HEK293 (cell line): ENCODE measurements around the gene LYPD4.

Source experiments
- KLF9 ChIP-seq: fragments of 450-650 bp; formaldehyde crosslinking; IDR thresholded peaks from 2 replicates; pipeline ENCODE4 v1.5.1; 2016; ENCODE audit warnings: missing biosample characterization, missing genetic modification characterization, low read depth
- OVOL3 ChIP-seq: fragments of 450-650 bp; formaldehyde crosslinking; IDR thresholded peaks from 2 replicates; pipeline ENCODE4 v1.5.1; 2016; ENCODE audit warnings: missing biosample characterization, missing genetic modification characterization
- SP7 ChIP-seq: fragments of 450-650 bp; formaldehyde crosslinking; IDR thresholded peaks from 2 replicates; pipeline ENCODE4 v1.5.1; 2016; ENCODE audit warnings: missing biosample characterization, missing genetic modification characterization
- ZBTB1 ChIP-seq: fragments of 450-650 bp; formaldehyde crosslinking; IDR thresholded peaks from 2 replicates; pipeline ENCODE4 v1.5.1; 2016; ENCODE audit warnings: missing biosample characterization, missing genetic modification characterization
- ZBTB49 ChIP-seq: fragments of 450-650 bp; formaldehyde crosslinking; IDR thresholded peaks from 2 replicates; pipeline ENCODE4 v1.5.1; 2016; ENCODE audit warnings: missing biosample characterization, missing genetic modification characterization, low read depth
- ZFHX2 ChIP-seq: fragments of 450-650 bp; formaldehyde crosslinking; conservative IDR thresholded peaks from 2 replicates; pipeline ENCODE4 v1.5.1; 2016; ENCODE audit warnings: missing biosample characterization, missing genetic modification characterization
- ZNF146 ChIP-seq: fragments of 450-650 bp; formaldehyde crosslinking; IDR thresholded peaks from 2 replicates; pipeline ENCODE4 v1.5.1; 2016; ENCODE audit warnings: missing biosample characterization, missing genetic modification characterization
- ZNF214 ChIP-seq: fragments of 450-650 bp; formaldehyde crosslinking; IDR thresholded peaks from 2 replicates; pipeline ENCODE4 v1.5.1; 2017; ENCODE audit warnings: missing biosample characterization, mild to moderate bottlenecking, missing genetic modification characterization, borderline replicate concordance
- ZNF335 ChIP-seq: fragments of 450-650 bp; formaldehyde crosslinking; conservative IDR thresholded peaks from 2 replicates; pipeline ENCODE4 v1.5.1; 2016; ENCODE audit warnings: missing biosample characterization, missing genetic modification characterization
- ZNF366 ChIP-seq: fragments of 450-650 bp; formaldehyde crosslinking; conservative IDR thresholded peaks from 2 replicates; pipeline ENCODE4 v1.5.1; 2016; ENCODE audit warnings: missing biosample characterization, missing genetic modification characterization
- ZNF394 ChIP-seq: fragments of 450-650 bp; formaldehyde crosslinking; IDR thresholded peaks from 2 replicates; pipeline ENCODE4 v1.5.1; 2016; ENCODE audit warnings: missing biosample characterization, missing genetic modification characterization, mild to moderate bottlenecking, moderate library complexity, borderline replicate concordance
- ZNF423 ChIP-seq: fragments of 450-650 bp; formaldehyde crosslinking; IDR thresholded peaks from 2 replicates; pipeline ENCODE4 v1.5.1; 2016; ENCODE audit warnings: missing biosample characterization, missing genetic modification characterization
- ZNF521 ChIP-seq: fragments of 450-650 bp; formaldehyde crosslinking; IDR thresholded peaks from 2 replicates; pipeline ENCODE4 v1.5.1; 2017; ENCODE audit warnings: missing biosample characterization, mild to moderate bottlenecking, missing genetic modification characterization
- ZNF548 ChIP-seq: fragments of 450-650 bp; formaldehyde crosslinking; IDR thresholded peaks from 2 replicates; pipeline ENCODE4 v1.5.1; 2016; ENCODE audit warnings: missing biosample characterization, missing genetic modification characterization
- ZNF664 ChIP-seq: fragments of 450-650 bp; formaldehyde crosslinking; IDR thresholded peaks from 2 replicates; pipeline ENCODE4 v1.5.1; 2016; ENCODE audit warnings: missing biosample characterization, missing genetic modification characterization
- ZNF677 ChIP-seq: fragments of 450-650 bp; IDR thresholded peaks from 2 replicates; pipeline ENCODE4 v1.5.0; 2018; ENCODE audit warnings: missing biosample characterization, mild to moderate bottlenecking, missing genetic modification characterization, moderate library complexity
- ZNF792 ChIP-seq: fragments of 450-650 bp; formaldehyde crosslinking; IDR thresholded peaks from 2 replicates; pipeline ENCODE4 v1.5.1; 2016; ENCODE audit warnings: missing biosample characterization, missing genetic modification characterization
- ZSCAN4 ChIP-seq: fragments of 450-650 bp; formaldehyde crosslinking; IDR thresholded peaks from 2 replicates; pipeline ENCODE4 v1.5.1; 2017; ENCODE audit warnings: missing biosample characterization, missing genetic modification characterization
- TF ChIP-seq, protein P1 (sequence below): fragments of 450-650 bp; formaldehyde crosslinking; IDR thresholded peaks from 2 replicates; pipeline ENCODE4 v1.5.1; 2016; ENCODE audit warnings: missing biosample characterization, missing genetic modification characterization
- TF ChIP-seq, protein P2 (sequence below): fragments of 450-650 bp; formaldehyde crosslinking; IDR thresholded peaks from 2 replicates; pipeline ENCODE4 v1.5.1; 2016; ENCODE audit warnings: missing biosample characterization, missing genetic modification characterization
- TF ChIP-seq, protein P3 (sequence below): fragments of 450-650 bp; formaldehyde crosslinking; IDR thresholded peaks from 2 replicates; pipeline ENCODE4 v1.5.0; 2017; ENCODE audit warnings: missing biosample characterization, missing genetic modification characterization, borderline replicate concordance
- TF ChIP-seq, protein P4 (sequence below): sonication (generic); formaldehyde crosslinking; IDR thresholded peaks from 2 replicates; pipeline ENCODE4 v1.8.1; 2022; ENCODE audit warnings: mild to moderate bottlenecking, moderate library complexity, missing genetic modification reagents
- TF ChIP-seq, protein P5 (sequence below): fragments of 450-650 bp; formaldehyde crosslinking; IDR thresholded peaks from 2 replicates; pipeline ENCODE4 v1.5.1; 2016; ENCODE audit warnings: missing biosample characterization, missing genetic modification characterization
- TF ChIP-seq, protein P6 (sequence below): fragments of 450-650 bp; formaldehyde crosslinking; IDR thresholded peaks from 2 replicates; pipeline ENCODE4 v1.5.1; 2017; ENCODE audit warnings: missing biosample characterization, missing genetic modification characterization

The LYPD4 gene

GRCh38 chr19:41859618-41860418, 15.3 kb upstream of the LYPD4 start, which contains the start of gene RPS19 (continued):
- TF ChIP-seq, protein P1, sequence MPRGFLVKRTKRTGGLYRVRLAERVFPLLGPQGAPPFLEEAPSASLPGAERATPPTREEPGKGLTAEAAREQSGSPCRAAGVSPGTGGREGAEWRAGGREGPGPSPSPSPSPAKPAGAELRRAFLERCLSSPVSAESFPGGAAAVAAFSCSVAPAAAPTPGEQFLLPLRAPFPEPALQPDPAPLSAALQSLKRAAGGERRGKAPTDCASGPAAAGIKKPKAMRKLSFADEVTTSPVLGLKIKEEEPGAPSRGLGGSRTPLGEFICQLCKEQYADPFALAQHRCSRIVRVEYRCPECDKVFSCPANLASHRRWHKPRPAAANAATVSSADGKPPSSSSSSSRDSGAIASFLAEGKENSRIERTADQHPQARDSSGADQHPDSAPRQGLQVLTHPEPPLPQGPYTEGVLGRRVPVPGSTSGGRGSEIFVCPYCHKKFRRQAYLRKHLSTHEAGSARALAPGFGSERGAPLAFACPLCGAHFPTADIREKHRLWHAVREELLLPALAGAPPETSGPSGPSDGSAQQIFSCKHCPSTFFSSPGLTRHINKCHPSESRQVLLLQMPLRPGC (tag by site-specific recombination), result peak; percentile 82
- TF ChIP-seq, protein P2, sequence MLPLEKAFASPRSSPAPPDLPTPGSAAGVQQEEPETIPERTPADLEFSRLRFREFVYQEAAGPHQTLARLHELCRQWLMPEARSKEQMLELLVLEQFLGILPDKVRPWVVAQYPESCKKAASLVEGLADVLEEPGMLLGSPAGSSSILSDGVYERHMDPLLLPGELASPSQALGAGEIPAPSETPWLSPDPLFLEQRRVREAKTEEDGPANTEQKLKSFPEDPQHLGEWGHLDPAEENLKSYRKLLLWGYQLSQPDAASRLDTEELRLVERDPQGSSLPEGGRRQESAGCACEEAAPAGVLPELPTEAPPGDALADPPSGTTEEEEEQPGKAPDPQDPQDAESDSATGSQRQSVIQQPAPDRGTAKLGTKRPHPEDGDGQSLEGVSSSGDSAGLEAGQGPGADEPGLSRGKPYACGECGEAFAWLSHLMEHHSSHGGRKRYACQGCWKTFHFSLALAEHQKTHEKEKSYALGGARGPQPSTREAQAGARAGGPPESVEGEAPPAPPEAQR, result peak; percentile 38; the same call in 1 of the 2 replicates
- TF ChIP-seq ZSCAN4 (tag by site-specific recombination), result peak; percentile 14
- peak; percentile 13; the same call in 1 of the 2 replicates for TF ChIP-seq ZNF146 (tag by site-specific recombination)
- TF ChIP-seq ZBTB49 (tag by site-specific recombination), result no peak
- TF ChIP-seq, protein P3, sequence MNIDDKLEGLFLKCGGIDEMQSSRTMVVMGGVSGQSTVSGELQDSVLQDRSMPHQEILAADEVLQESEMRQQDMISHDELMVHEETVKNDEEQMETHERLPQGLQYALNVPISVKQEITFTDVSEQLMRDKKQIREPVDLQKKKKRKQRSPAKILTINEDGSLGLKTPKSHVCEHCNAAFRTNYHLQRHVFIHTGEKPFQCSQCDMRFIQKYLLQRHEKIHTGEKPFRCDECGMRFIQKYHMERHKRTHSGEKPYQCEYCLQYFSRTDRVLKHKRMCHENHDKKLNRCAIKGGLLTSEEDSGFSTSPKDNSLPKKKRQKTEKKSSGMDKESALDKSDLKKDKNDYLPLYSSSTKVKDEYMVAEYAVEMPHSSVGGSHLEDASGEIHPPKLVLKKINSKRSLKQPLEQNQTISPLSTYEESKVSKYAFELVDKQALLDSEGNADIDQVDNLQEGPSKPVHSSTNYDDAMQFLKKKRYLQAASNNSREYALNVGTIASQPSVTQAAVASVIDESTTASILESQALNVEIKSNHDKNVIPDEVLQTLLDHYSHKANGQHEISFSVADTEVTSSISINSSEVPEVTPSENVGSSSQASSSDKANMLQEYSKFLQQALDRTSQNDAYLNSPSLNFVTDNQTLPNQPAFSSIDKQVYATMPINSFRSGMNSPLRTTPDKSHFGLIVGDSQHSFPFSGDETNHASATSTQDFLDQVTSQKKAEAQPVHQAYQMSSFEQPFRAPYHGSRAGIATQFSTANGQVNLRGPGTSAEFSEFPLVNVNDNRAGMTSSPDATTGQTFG (tag by site-specific recombination), result no peak
- no peak for TF ChIP-seq ZNF521 (tag by site-specific recombination)
- peak; percentile 42; the same call in 1 of the 2 replicates for TF ChIP-seq ZNF792 (tag by site-specific recombination)
- TF ChIP-seq ZFHX2, result peak; percentile 74
- peak; percentile 76; the same call in 1 of the 2 replicates for TF ChIP-seq ZNF394 (tag by site-specific recombination)
- TF ChIP-seq ZNF548 (tag by site-specific recombination), result no peak
- peak; percentile 100 for TF ChIP-seq ZNF366 (tag by site-specific recombination)
- peak; percentile 95 for TF ChIP-seq SP7 (tag by site-specific recombination)
- 0 out of 2 replicates have a peak, but pooled peaks have one; percentile 31 for TF ChIP-seq OVOL3 (tag by site-specific recombination)
- no peak for TF ChIP-seq ZNF214 (tag by site-specific recombination)
- TF ChIP-seq ZBTB1 (tag by site-specific recombination), result no peak
- peak; percentile 96 for TF ChIP-seq KLF9 (tag by site-specific recombination)
- TF ChIP-seq ZNF664 (tag by site-specific recombination), result no peak
- TF ChIP-seq, protein P4, sequence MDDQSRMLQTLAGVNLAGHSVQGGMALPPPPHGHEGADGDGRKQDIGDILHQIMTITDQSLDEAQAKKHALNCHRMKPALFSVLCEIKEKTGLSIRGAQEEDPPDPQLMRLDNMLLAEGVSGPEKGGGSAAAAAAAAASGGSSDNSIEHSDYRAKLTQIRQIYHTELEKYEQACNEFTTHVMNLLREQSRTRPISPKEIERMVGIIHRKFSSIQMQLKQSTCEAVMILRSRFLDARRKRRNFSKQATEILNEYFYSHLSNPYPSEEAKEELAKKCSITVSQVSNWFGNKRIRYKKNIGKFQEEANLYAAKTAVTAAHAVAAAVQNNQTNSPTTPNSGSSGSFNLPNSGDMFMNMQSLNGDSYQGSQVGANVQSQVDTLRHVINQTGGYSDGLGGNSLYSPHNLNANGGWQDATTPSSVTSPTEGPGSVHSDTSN (CRISPR knock-in tag), result no peak; the same call in 1 of the 2 replicates
- TF ChIP-seq, protein P5, sequence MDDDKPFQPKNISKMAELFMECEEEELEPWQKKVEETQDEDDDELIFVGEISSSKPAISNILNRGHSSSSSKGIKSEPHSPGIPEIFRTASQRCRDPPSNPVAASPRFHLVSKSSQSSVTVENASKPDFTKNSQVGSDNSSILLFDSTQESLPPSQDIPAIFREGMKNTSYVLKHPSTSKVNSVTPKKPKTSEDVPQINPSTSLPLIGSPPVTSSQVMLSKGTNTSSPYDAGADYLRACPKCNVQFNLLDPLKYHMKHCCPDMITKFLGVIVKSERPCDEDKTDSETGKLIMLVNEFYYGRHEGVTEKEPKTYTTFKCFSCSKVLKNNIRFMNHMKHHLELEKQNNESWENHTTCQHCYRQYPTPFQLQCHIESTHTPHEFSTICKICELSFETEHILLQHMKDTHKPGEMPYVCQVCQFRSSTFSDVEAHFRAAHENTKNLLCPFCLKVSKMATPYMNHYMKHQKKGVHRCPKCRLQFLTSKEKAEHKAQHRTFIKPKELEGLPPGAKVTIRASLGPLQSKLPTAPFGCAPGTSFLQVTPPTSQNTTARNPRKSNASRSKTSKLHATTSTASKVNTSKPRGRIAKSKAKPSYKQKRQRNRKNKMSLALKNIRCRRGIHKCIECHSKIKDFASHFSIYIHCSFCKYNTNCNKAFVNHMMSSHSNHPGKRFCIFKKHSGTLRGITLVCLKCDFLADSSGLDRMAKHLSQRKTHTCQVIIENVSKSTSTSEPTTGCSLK (tag by site-specific recombination), result no peak
- peak; percentile 97 for TF ChIP-seq ZNF335 (tag by site-specific recombination)
- TF ChIP-seq ZNF677 (tag by site-specific recombination), result peak; percentile 73
- TF ChIP-seq, protein P6, sequence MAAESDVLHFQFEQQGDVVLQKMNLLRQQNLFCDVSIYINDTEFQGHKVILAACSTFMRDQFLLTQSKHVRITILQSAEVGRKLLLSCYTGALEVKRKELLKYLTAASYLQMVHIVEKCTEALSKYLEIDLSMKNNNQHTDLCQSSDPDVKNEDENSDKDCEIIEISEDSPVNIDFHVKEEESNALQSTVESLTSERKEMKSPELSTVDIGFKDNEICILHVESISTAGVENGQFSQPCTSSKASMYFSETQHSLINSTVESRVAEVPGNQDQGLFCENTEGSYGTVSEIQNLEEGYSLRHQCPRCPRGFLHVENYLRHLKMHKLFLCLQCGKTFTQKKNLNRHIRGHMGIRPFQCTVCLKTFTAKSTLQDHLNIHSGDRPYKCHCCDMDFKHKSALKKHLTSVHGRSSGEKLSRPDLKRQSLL (tag by site-specific recombination), result peak; percentile 85
- no peak for TF ChIP-seq ZNF423
